ENCODE results near the gene GLDC. TPM values are rescaled to one million over a fixed set of nuclear protein-coding genes. Genes with fewer than 3 reads are reported as not detected.
A peak's percentile ranks its signal among the peaks of the same experiment; 100 is the strongest.

Gene GLDC
- total RNA-seq, 1 experiment from 2014 or later: 4.0 TPM

- intact Hi-C loops (cut with micrococcal nuclease; ENCODE audit: unreplicated experiment) (no loop called here), in situ Hi-C loops (cut with HindIII; ENCODE audit: low pct_unique_long_range_greater_than_20kb, low sequenced_read_pairs) (no loop called here)
- ChIA-PET CTCF (no interaction called here), POLR2A (interaction anchor here (0.6 kb wide), 1 partner anchor 11 kb away, joined by 5 read pairs; no protein-coding TSS in a partner anchor)
- TF ChIP-seq REST (IDR thresholded peaks at IDR 0.05; ENCODE audit: insufficient read depth in 1 of 2, low read depth in 2 of 2, low read length in 1 of 2): no peak
- no peak for TF ChIP-seq POLR2AphosphoS5 (IDR thresholded peaks at IDR 0.05; ENCODE audit: low read depth, low read length)
- TF ChIP-seq TCF7L2 (IDR thresholded peaks at IDR 0.05; ENCODE audit: low read depth, low read length): no peak
- TF ChIP-seq SIN3A (IDR thresholded peaks at IDR 0.05; ENCODE audit: borderline replicate concordance, insufficient read depth, low read depth, low read length): no peak
- no peak for TF ChIP-seq CTCF (IDR thresholded peaks at IDR 0.05)
- H3K9me3 ChIP-seq (ENCODE audit: control insufficient read depth, insufficient read depth, low read depth, low read length): no peaks in the 10 kb centered on the region
- peak overlapping the region; percentile 85 for H3K27ac ChIP-seq (ENCODE audit: low read length)
- no peaks in the 10 kb centered on the region for H3K27me3 ChIP-seq (ENCODE audit: control insufficient read depth, insufficient read depth, low read length)
- no peak for DNase-seq (ENCODE audit: low read depth, low spot score)
- H3K4me3 ChIP-seq (ENCODE audit: low read depth in 2 of 2, low read length in 2 of 2): peak overlapping the region; percentile 63 to 73
- H3K36me3 ChIP-seq (ENCODE audit: control insufficient read depth, insufficient read depth, low read length): no peaks in the 10 kb centered on the region
- no peak for ATAC-seq
- H3K4me1 ChIP-seq (ENCODE audit: control insufficient read depth, insufficient read depth, low read length): no peaks in the 10 kb centered on the region
- no TSS peak for BruUV-seq (replicated peaks)
Observed at GRCh38 chr9:6681957-6682501, 36.5 kb upstream of the GLDC start.

DNA sequence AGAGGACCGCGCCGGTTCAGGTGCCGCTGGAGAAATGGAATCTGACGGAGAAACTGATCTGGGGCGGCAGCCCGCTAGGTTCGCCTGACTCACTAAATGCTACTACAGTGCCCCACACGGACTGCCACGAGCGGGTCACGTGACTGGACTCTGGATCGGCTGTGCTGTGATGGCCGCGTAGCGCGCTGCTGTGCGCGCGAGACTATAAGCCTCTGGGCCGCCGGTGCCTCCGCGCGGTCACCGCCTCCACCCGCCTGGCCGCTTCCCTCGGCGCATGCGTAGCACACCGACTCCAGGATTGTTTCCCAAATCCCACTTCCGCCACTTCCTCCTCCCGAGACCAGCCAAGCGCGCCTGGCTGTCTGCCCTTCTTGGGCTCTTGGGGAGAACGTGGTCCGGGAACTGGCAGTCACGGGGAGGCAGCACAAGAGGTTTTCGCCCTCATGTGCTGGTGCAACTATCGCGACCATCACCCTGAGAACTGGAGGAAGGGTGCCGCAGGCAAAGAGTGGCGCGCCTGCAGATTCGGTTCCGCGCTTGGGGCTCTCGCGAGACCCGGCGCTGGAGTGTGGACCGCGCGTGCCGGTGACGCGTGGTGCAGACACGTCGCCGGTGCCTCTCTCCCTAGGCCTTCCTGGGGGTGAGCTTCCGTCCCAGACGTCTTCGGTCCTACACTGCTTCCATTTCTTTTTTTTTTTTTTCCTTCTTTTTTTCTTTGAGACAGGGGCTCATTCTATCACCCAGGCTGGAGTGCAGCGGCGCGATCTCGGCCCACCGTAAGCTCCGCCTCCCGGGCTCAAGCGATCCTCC is 35.8 kb upstream of the GLDC start:
- H3K27me3 ChIP-seq (ENCODE audit: control insufficient read depth, insufficient read depth, low read length): no peaks in the 10 kb centered on the region
- POLR2A ChIA-PET: interaction anchor here (0.6 kb wide), 1 partner anchor 10 kb away, joined by 5 read pairs; no protein-coding TSS in a partner anchor

More for the DNA sequence above, 35.8 kb upstream of the GLDC start:
- Histone ChIP-seq H3K27ac (ENCODE audit: low read length) (peak overlapping the region; percentile 85), H3K36me3 (ENCODE audit: control insufficient read depth, insufficient read depth, low read length) (no peaks in the 10 kb centered on the region), H3K4me3 (ENCODE audit: low read depth in 2 of 2, low read length in 2 of 2) (peak overlapping the region; percentile 63 to 73), H3K4me1 (ENCODE audit: control insufficient read depth, insufficient read depth, low read length) (no peaks in the 10 kb centered on the region), H3K9me3 (ENCODE audit: control insufficient read depth, insufficient read depth, low read depth, low read length) (no peaks in the 10 kb centered on the region)
- BruUV-seq (replicated peaks): no TSS peak
- ATAC-seq: peak; percentile 97
- TF ChIP-seq CTCF (IDR thresholded peaks at IDR 0.05) (no peak), POLR2AphosphoS5 (IDR thresholded peaks at IDR 0.05; ENCODE audit: low read depth, low read length) (peak; percentile 83)
- DNase-seq (ENCODE audit: low read depth, low spot score): no peak
- in situ Hi-C loops (cut with HindIII; ENCODE audit: low pct_unique_long_range_greater_than_20kb, low sequenced_read_pairs): no loop called here
- intact Hi-C loops (cut with micrococcal nuclease; ENCODE audit: unreplicated experiment): no loop called here
- CTCF ChIA-PET: no interaction called here

Data from Panc1 (cell line).